ENCODE measurements around the gene ARL11. TPM values are rescaled to one million over a fixed set of nuclear protein-coding genes. Genes with fewer than 3 reads are reported as not detected.
"Not testable (repeated sequence)": the region's sequence is repeated elsewhere in the genome, so short reads cannot be mapped to it uniquely, and the experiment has no call there.

The ARL11 gene
- total RNA-seq, 2 experiments from 2014 or later, result 0.29 to 0.61 TPM

DNA sequence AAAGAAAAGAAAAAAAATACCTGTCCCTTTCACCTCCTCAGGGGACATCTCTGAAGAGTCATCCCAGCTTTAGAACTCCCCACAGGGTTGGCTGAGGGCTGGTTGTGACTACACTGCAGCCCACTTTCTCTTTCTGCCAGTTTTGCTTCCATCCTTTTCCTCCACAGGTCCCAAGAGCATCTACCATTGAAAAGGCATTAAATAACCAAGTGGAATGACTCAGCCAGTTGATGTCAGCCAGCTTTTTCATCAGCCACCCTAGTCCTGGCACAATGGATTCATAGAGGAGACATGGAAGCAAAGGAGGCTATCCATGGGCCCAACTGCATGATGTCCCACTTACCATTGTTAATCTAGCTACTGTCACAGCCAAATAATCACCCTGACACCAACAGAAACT lies 33.7 kb upstream of the ARL11 start:
- no peaks in the 10 kb centered on the region for H3K9me3 Mint-ChIP-seq
- no peak overlapping the region for H3K4me3 Mint-ChIP-seq
- H3K27ac Mint-ChIP-seq, result no peak overlapping the region
- TF ChIP-seq, protein P1, sequence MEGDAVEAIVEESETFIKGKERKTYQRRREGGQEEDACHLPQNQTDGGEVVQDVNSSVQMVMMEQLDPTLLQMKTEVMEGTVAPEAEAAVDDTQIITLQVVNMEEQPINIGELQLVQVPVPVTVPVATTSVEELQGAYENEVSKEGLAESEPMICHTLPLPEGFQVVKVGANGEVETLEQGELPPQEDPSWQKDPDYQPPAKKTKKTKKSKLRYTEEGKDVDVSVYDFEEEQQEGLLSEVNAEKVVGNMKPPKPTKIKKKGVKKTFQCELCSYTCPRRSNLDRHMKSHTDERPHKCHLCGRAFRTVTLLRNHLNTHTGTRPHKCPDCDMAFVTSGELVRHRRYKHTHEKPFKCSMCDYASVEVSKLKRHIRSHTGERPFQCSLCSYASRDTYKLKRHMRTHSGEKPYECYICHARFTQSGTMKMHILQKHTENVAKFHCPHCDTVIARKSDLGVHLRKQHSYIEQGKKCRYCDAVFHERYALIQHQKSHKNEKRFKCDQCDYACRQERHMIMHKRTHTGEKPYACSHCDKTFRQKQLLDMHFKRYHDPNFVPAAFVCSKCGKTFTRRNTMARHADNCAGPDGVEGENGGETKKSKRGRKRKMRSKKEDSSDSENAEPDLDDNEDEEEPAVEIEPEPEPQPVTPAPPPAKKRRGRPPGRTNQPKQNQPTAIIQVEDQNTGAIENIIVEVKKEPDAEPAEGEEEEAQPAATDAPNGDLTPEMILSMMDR (IDR thresholded peaks at IDR 0.05), result no peak
- intact Hi-C loops (cut with micrococcal nuclease), result no loop called here
- ATAC-seq (no peak), DNase-seq (no peak)
- ChIA-PET POLR2A (interaction anchor here (0.6 to 0.9 kb wide), 3 partner anchors 9 to 96 kb away, joined by 3 to 4 read pairs (median 4); no protein-coding TSS in a partner anchor), CTCF (interaction anchor here (1.8 to 2.0 kb wide), 2 partner anchors 12 to 13 kb away, joined by 4 to 5 read pairs; no protein-coding TSS in a partner anchor)
- H3K27me3 Mint-ChIP-seq, result no peaks in the 10 kb centered on the region
- no peaks in the 10 kb centered on the region for H3K4me1 Mint-ChIP-seq (ENCODE audit: low read depth)
- no peaks in the 10 kb centered on the region for H3K36me3 Mint-ChIP-seq (ENCODE audit: low read depth)

DNA sequence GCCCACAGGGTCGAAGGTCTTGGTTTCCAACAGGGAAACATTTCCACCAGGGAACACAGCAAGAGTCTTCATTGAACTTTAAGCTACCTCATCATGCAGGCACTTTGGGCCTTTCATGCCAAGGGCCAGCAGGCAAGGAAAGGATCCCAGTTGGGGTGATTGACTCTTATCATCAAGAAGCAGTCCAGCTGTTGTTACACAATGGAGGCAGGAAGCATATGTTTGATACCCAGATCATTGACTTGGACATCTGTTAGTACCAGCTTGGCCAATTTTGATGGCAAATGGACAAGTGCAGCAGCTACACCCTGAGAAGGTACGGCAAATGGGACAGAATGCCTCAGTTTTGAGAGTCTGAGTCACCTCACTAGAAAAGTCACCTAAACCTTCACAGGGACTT lies 32.1 kb upstream of the ARL11 start:
- H3K27me3 Mint-ChIP-seq, result no peaks in the 10 kb centered on the region
- intact Hi-C loops (cut with micrococcal nuclease), result no loop called here
- H3K36me3 Mint-ChIP-seq (ENCODE audit: low read depth), result no peaks in the 10 kb centered on the region
- no peaks in the 10 kb centered on the region for H3K9me3 Mint-ChIP-seq
- TF ChIP-seq, protein P1 (IDR thresholded peaks at IDR 0.05), result no peak
- ChIA-PET CTCF (interaction anchor here (1.8 to 2.0 kb wide), 2 partner anchors 10 to 12 kb away, joined by 4 to 5 read pairs; no protein-coding TSS in a partner anchor), POLR2A (no interaction called here)
- H3K27ac Mint-ChIP-seq, result no peak overlapping the region
- ATAC-seq (no peak), DNase-seq (no peak)
- no peaks in the 10 kb centered on the region for H3K4me1 Mint-ChIP-seq (ENCODE audit: low read depth)
- no peak overlapping the region for H3K4me3 Mint-ChIP-seq

DNA sequence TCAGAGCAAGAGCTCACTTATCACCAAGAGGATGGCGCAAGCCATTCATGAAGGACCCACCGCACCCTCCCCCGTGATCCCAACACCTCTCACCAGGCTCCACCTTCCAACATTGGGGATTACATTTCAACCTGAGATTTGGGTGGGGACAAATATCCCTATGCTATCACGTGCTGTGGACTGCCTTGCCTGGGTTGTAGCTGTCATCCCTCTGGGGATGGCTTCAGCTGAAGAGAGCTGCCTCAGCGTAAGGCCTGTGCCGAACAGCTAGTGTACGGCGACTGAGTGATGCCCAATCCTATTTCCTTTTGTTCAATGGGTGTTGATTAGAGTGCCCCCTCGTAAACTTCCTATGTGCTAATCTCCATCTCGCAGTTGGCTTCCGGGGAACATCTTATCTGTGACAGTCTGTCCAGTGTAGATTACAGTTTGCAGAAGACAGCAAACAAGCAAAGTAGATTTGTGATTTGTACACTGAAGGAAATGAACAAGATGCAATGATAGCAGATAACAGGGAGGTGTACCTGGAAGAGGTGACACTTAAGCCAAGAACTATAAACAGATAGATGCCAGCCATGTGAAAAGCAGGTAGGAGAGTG lies 31.2 kb upstream of the ARL11 start:
- intact Hi-C loops (cut with micrococcal nuclease), result no loop called here
- no peaks in the 10 kb centered on the region for H3K27me3 Mint-ChIP-seq
- no peaks in the 10 kb centered on the region for H3K9me3 Mint-ChIP-seq
- H3K27ac Mint-ChIP-seq, result no peak overlapping the region
- TF ChIP-seq, protein P1 (IDR thresholded peaks at IDR 0.05), result no peak
- ChIA-PET CTCF (interaction anchor here (1.4 kb wide), 1 partner anchor 10 kb away, joined by 3 read pairs; no protein-coding TSS in a partner anchor), POLR2A (interaction anchor here (1.0 kb wide), 1 partner anchor 12 kb away, joined by 3 read pairs; the partner anchor contains the start of gene RCBTB1)
- no peaks in the 10 kb centered on the region for H3K4me1 Mint-ChIP-seq (ENCODE audit: low read depth)
- H3K36me3 Mint-ChIP-seq (ENCODE audit: low read depth), result no peaks in the 10 kb centered on the region
- DNase-seq (no peak), ATAC-seq (no peak)
- no peak overlapping the region for H3K4me3 Mint-ChIP-seq

DNA sequence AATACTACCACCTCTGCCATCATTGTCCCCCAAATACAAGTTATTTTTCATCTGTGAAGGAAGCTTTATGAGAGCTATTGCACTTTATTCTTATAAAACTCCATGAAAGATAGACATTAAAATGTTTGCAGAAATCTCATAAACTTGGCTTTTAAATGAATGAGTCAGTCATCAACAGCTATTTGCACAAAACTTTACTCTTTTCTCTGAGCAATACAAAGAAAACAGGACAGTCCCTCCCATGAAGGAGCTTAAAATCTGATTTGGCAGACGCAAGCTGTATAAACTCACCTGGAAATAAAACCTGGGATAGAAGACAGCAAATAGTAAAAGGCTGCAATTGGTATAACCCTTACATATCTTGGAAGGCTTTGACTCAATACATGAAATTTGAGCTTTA lies 26.3 kb upstream of the ARL11 start:
- intact Hi-C loops (cut with micrococcal nuclease), result loop anchor here (10.0 kb wide), 2 partner anchors 107 to 177 kb away; partner anchors contain the start of gene PHF11
- H3K4me3 Mint-ChIP-seq, result no peak overlapping the region
- H3K4me1 Mint-ChIP-seq (ENCODE audit: low read depth), result peaks cover 2% of the 10 kb centered on the region
- H3K27ac Mint-ChIP-seq, result no peak overlapping the region
- TF ChIP-seq, protein P1 (IDR thresholded peaks at IDR 0.05), result no peak
- no peaks in the 10 kb centered on the region for H3K9me3 Mint-ChIP-seq
- H3K36me3 Mint-ChIP-seq (ENCODE audit: low read depth), result no peaks in the 10 kb centered on the region
- ATAC-seq, result no peak
- ChIA-PET CTCF (interaction anchor here (0.9 to 1.0 kb wide), 2 partner anchors 13 to 362 kb away, joined by 3 read pairs; no protein-coding TSS in a partner anchor), POLR2A (no interaction called here)
- H3K27me3 Mint-ChIP-seq, result no peaks in the 10 kb centered on the region
- DNase-seq, result no peak

DNA sequence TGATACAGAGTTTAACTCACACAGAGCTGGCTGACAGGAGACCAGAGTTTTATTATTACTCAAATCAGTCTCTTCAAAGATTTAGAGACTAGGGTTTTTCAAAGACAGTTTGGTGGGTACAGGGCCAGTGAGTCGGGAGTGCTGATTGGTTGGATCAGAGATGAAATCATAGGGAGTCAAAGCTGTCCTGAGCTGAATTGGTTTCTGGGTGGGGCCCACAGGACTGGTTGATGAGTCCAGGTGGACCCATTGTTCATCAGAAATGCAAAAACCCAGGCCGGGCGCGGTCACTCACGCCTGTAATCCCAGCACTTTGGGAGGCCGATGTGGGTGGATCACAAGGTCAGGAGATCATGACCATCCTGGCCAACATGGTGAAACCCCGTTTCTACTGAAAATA lies 25.7 kb upstream of the ARL11 start:
- ATAC-seq; H3K9me3 Mint-ChIP-seq; DNase-seq; H3K4me3 Mint-ChIP-seq; H3K27me3 Mint-ChIP-seq; POLR2A ChIA-PET; H3K36me3 Mint-ChIP-seq (ENCODE audit: low read depth); H3K4me1 Mint-ChIP-seq (ENCODE audit: low read depth); H3K27ac Mint-ChIP-seq: not testable (repeated sequence)
- intact Hi-C loops (cut with micrococcal nuclease), result loop anchor here (10.0 kb wide), 2 partner anchors 108 to 178 kb away; partner anchors contain the start of gene PHF11
- CTCF ChIA-PET, result interaction anchor here (0.9 to 1.0 kb wide), 2 partner anchors 14 to 362 kb away, joined by 3 read pairs; no protein-coding TSS in a partner anchor

Data from activated CD8-positive, alpha-beta T cell treated with anti-CD3 and anti-CD28 coated beads for 36 hours (primary cell).